HG02571 (cell line): Measurements from ENCODE around the gene CST9.

Experiments
- ATAC-seq: cut with Tn5 transposase; IDR thresholded peaks from one replicate; pipeline ENCODE4 v1.9.1; 2021; ENCODE audit warnings: mild to moderate bottlenecking, moderate library complexity; ENCODE audit not compliant: unreplicated experiment

Gene CST9

DNA sequence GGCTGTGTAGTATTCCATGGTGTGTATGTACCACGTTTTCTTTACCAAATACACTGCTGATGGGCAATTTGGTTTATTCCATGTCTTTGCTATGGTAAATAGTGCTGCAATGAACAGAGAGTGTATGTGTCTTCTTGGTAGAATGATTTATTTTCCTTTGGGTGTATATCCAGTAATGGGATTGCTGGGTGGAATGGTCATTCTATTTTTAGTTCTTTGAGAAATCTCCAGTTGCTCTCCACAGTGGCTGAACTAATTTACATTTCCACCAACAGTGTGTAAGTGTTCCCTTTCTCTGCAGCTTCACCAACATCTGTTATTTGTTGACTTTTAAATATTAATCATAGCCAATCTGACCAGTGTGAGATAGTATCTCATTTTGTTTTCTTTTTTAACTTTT lies 51.3 kb downstream of the CST9 start:
- no peak for ATAC-seq
